GM12874 (cell line): ENCODE data around the gene MYO3A.

Experiments
- TF ChIP-seq, protein P1 (sequence below): IDR thresholded peaks from 2 replicates; pipeline ENCODE4 v1.5.1; 2011; ENCODE audit warnings: low read depth, mild to moderate bottlenecking, control low read depth, low read length, moderate library complexity; ENCODE audit not compliant: insufficient read depth

The MYO3A gene

DNA sequence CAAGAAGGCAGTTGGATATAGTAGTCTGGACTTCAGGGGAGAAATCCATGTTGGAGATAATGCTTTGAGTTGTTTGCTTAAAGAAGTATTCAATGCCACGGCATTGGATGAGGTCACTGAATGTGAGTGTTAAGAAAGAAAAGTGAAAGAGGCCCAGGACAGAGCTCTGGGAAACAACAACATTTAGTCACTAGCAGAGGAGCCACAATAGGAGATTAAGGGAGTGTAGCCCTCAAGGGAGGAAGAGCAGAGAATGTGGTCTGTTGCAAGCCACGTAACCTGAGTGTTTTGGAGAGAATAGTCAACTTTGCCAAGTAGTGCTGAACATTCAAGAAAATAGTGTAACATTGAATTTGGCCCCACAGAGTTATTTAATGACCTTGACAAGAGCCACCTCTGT, 114.7 kb downstream of the MYO3A start:
- TF ChIP-seq, protein P1, sequence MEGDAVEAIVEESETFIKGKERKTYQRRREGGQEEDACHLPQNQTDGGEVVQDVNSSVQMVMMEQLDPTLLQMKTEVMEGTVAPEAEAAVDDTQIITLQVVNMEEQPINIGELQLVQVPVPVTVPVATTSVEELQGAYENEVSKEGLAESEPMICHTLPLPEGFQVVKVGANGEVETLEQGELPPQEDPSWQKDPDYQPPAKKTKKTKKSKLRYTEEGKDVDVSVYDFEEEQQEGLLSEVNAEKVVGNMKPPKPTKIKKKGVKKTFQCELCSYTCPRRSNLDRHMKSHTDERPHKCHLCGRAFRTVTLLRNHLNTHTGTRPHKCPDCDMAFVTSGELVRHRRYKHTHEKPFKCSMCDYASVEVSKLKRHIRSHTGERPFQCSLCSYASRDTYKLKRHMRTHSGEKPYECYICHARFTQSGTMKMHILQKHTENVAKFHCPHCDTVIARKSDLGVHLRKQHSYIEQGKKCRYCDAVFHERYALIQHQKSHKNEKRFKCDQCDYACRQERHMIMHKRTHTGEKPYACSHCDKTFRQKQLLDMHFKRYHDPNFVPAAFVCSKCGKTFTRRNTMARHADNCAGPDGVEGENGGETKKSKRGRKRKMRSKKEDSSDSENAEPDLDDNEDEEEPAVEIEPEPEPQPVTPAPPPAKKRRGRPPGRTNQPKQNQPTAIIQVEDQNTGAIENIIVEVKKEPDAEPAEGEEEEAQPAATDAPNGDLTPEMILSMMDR: no peak

DNA sequence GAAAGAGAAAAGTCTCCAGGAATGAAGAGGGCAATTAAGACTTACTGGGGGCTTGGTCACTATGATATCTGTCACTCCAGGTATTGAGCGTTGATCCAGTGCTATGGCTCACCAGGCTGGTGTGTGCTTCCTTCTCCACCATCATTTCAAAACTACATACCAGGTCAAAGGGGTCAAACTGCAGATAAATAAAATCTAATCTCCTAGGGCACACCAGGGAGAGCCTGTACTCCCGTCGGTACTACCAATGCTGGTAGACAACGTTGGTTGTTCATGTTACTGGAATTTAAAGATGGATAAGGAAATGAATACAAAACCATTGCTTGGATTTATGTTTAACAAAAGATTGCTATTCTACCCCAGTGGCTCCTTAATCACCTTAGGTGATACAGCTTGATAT, 118.3 kb downstream of the MYO3A start:
- TF ChIP-seq, protein P1: no peak

DNA sequence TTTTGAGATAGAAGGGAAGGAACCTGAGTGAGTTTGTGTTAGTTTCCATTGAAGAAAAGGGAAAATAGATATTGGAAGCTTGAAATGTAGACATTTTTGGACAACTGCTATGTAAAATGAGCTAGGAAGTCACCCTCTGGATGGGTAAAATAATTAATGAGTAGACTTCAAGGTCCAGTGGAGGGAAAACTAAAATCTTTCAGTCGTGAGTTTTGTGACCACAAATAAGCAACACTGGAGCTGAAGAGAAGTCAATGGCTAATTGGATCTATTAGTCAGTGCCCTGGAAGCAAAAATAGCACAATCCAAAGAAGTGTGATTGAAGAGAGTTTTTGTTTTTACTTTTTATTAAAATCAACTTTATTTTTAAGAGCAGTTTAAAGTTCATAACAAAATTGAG, 123.4 kb downstream of the MYO3A start:
- TF ChIP-seq, protein P1: no peak

DNA sequence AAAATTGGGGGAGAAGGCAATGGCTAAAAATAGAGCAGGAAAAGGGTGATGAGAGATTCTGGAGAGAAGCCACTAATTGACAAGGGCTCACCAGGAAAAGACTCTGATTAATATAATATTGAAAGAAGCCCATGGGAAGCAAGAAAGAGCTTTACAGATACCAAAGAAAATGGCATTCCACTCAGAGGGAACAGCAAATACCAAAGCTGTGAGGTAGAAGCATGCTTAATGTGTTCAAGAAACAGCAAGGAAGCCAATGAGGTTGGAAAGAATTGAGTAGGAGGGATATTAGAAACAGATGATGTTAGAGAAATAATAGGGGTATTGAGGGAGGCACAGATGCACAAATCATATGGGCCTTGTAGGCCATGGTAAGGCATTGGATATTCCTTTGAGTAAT, 130.1 kb downstream of the MYO3A start:
- TF ChIP-seq, protein P1: no peak

DNA sequence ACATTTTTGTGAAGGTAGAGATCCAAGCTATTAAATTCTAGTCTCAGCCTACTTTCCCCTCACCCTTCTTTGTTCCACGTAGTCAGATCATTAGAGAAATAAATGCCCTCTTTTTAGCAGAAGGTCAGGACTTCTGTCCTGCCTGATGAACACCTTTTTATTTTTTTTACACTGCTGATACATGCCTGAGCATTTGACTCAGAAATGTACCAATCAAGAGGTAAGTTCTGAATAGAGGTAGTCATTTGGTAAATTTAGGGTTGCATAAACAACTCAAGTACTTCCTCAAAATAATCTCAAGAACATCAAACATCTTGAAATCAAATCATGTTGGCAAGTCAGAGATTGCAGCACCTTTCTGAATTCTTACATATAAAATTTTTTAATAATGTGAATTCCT, 133.7 kb downstream of the MYO3A start:
- TF ChIP-seq, protein P1: no peak

DNA sequence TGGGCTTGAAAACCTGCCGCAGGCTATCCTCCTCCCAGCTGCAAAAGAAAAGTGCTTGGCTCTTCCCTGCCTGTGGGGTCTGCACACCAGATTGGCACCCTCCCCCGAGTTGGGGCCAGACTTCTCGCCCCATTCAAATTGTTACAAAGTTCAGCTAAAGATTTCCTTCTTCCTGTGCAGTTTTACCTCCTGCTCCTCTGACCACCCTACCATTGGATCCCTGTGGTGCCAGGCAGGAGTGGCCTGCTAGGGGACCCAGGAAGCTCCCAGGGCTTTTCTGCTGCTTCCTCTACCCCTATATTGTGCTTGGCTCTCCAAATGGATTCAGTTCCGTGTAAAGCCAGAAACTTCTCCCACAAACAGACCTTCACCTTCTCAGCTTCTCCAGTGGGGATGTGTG, 147.4 kb downstream of the MYO3A start:
- TF ChIP-seq, protein P1: no peak

DNA sequence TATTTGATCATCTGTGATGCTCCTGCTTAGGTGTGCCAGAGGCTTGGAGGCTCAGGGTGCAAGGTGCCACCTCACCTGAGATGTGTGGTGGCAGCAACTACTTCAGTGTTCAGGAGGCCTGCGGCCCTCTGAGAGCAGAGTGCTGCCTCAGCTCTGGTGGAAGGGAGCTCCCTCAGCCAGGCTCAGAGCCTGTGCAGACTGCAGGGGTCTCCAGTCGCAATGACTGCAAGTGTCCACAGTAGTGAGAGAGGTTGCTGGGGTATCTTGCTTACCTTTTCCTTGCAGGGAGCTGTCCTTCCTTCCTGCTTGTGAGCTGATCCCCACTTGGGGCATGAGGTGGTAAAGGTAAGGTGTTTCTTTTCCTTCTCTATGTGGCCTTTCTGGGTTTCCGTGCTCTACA, 151.5 kb downstream of the MYO3A start:
- TF ChIP-seq, protein P1: no peak

DNA sequence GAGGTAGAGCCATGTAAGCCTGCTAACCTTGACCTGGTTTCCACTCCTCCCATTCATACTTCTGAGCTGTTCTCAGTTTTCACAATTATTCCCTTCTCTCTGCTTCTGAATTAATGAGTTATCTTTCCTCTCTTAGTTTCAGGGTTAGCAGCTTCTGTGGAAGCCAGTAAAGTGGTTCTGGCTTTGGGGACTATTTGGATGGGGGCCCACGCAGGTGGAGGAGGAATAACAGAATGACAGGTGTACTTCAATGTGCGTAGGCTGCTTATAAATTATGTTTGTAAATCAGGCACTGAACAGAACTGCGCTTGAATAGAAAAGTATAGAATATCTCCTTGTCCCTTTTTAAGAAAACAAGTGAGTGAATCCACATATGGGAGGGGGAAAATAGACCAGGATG, 153.6 kb downstream of the MYO3A start:
- TF ChIP-seq, protein P1: no peak
